Amniotic epithelial cell (primary cell): ENCODE data around the gene MYRF.

Source experiments
- DNase-seq: peaks from one replicate; pipeline ENCODE4 v3.0.0-alpha.2; 2010; ENCODE audit warnings: low read depth

MYRF gene

DNA sequence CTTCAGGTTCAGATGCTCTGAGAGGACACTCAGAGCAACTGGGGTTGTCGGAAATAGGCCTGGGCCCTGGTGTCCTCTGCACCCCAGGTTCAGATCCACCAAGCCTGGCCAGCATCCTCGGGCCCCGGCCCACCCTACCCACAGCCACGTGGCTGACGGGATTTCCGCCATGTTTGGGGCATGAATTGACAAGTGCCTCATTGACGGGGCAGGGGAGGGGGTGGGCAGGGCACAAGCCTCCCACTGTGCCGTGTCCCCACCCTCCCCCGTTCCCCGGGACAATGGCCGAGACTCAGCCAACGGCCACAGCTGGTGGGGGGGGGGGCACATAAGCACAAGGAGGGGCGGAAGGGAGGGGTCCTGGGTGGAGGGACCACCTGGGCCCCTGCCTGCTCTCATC, 8.5 kb downstream of the MYRF start:
- DNase-seq: no peak

DNA sequence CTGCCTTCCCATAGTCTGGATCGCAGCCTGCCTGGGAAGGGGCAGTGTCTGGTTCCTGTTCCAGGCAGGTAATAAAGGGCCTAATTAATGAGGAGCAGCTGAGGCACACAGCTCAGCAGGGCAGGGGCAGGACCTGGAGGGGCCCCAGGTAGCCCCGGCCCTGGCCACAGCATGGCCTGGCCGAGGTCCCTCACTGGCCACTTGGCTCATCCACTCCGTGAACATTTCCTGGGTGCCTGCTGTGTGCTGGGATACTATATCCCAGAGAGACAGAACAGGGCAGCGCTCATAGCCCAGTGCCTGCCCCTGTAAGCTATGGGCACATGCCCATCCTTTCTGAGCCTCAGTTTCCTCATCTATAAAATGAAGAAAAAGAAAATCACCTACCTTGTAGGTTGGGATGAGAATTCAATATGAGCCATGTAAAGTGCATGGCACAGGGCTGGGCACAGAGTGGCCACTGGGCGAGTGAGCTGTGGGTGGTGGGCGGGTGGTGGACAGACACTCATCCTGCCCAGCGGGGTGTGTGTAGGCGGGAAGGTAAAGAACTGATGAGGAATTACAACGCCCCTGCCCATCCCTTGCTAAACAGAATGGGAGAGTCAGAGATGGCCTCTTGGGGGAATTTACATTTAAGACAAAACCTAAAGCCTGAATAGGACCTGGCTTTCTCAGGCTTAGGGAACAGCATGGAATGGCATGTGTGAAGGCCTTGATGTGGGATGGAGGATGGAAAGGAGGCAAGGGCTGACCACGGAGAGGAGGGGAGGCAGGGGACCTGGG, 9.2 kb downstream of the MYRF start:
- DNase-seq: peak; percentile 34

DNA sequence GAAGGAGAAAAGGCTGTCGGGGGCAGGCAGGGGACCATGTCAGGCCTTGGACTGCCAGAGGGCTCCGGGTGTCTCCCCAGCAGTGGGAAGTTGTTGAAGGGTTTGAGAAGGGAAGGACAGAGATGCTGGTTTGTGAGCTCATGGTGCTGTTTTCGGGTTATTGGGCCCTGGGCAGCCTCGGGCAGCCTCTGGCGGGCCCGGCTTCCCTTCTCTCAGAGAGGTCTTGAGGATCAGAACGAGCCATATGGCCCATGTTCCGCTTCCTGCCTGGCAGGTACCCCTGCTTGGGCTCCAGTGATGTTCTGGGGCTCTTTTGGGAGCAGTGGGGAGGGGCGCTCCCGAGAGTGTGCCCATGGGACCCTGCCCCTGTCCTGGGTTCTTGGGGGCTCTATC, 9.8 kb downstream of the MYRF start:
- DNase-seq: no peak

DNA sequence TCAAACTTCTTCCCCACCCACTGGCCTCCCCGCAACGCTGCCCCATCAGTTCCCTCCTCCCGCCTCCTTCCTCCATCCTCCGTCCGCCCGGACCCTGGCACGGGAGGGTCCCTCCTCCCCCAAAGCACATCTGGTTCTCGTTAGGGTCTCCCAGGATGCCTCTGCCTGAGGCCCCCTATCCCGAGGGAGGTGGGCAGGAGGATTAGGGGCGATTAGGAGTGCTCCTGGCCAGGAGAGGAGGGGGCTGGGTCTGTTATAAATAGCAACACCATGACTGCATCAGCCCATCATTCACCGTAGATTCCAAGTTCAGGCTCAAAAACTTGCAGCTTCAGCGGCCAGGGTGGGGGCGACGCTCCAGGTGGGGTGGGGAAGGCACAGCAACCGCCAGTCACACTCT, 10.4 kb downstream of the MYRF start:
- peak; percentile 81 for DNase-seq

DNA sequence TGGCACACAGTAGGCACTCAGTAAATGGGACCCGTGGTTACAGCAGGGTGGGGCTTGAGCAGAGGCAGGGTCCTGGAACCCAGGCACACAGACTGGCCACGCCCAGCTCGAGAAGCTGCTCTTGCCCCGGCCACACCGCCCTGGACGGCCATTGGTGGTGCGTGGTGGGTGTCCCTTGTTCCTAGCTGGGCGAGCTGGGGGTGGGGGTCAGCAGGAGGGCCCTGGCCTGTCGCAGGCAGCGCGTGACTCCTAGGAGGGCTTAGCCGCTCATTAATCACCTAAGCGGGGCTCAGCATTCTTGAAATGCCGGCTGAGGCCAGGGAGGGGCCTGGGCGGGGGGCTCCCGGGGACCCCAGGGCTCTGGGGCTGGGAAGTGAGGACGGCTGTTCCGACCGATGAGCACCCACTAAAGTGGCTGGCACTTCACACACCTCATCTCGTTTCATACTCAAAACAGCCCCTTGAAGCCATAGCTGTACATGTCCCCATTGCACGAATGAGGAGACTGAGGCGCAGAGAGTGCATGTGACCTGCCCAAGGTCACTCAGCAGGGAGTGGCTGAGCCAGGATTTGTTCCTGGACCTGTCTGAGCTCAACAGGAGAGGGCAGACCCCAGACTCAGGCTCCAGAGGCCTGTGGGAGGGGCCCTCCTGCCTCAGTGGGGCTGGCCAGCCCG, 11.6 kb downstream of the MYRF start:
- DNase-seq: peak; percentile 49

DNA sequence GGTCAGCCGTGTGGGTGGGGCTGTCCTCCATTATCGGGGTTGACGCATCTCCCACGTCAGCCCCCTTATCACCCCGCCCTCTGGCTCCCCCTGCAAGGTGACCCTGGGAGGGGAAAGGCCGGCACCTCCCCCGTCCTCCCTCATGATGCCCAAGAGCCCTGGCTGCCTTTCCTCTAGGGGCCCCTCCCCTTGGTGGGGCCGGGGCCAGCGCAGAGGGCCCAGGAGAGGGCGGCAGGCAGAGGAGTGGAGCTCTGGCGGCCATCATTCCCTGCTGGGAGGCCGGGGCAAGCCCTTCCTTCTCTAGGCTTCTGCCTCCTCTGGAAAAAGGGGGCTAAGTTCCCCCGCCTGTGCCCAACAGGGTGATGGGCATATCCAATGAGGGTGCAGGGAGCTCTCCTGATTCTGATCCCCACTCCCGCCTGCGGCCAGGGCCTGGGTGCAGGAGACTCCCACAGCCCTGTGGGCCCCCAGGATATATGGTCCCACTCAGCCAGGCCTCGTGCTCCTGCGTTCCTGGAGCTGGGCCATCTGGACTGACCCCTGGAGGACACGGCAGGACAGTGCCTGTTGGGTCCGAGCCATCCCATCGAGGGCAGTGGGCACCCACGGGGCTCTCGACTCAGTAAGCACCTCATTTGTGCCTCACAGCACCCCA, 12.3 kb downstream of the MYRF start:
- peak; percentile 97 for DNase-seq

DNA sequence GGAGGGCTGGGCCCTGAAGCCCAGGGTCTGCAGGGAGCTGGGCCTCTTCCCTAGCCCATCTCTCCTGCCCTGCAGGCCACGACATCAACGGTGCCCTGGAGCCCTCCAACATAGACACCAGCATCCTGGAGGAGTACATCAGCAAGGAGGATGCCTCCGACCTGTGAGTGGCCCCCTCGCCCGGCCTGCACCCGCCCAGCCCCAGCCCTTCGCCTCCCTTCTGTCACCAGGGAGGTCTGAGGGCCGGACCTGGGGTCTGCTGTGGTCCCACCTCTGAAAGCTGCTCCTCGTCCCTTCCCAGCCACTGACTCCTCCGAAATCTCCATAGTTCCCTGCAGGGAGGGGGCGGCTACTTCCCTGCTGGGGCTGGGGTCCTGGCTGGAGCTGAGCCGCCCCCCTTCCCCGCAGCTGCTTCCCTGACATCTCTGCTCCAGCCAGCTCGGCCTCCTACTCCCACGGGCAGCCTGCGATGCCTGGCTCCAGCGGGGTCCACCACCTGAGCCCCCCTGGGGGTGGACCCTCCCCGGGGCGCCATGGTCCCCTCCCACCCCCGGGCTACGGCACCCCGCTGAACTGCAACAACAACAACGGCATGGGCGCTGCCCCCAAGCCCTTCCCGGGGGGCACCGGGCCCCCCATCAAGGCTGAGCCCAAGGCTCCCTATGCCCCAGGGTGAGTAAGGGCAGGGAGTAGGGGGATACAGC, 13.3 kb downstream of the MYRF start:
- DNase-seq: no peak

DNA sequence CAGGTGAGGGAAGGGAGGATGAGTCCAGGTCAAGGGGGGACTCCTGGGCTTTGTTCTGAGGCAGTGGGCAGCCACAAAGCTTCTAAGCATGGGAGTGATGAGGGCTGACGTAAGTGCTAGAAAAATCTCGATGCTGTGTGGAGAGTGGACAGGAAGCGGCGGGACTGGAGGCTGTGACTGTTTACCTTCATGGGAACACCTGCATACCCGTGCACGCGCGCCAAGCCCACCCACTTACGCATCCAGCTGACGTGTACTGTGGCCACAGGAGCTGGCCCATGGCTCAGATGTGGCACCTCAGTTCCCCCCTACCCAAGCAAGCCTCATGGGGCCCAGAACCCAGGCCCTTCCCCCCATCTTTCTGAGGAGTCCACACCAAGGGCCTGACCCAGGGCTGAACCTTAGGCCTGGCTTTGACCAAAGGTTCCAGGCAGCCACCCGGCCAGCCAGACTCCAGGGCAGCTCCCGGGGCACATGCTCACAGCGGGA, 14.0 kb downstream of the MYRF start:
- peak; percentile 97 for DNase-seq

DNA sequence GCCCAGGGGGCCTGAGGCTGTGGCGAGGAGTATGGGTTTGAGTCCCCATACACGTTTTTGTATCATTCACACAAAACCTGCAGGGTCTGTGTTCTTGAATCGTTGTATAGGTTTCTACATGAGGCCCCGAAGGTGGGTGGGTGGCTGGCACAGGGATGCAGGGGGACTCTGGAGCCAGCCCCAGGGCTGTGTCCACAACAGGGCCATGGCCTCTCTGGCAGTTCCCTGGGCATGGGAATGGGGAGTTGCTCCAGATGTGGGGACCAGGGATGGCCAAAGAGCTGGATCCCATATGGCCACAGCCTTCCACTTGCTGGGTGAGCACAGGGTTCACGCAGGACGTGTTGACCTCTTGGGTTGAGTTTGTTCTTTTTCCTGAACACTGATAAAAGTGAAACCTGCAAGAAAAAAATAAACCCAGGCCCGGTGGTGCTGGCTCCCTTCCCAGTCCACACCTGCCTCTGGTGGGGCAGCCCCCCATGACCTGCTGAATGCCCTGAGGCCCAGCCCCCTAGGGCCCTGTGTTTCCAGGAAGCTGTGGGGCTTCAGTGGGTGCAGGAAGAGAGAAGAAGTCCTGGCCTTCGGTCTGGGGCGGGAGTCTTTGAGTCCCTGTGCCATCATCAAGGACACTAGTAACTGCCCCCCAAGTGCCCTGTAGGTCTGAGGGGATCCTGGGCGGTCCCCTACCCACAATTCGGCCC, 16.1 kb downstream of the MYRF start:
- DNase-seq: no peak

DNA sequence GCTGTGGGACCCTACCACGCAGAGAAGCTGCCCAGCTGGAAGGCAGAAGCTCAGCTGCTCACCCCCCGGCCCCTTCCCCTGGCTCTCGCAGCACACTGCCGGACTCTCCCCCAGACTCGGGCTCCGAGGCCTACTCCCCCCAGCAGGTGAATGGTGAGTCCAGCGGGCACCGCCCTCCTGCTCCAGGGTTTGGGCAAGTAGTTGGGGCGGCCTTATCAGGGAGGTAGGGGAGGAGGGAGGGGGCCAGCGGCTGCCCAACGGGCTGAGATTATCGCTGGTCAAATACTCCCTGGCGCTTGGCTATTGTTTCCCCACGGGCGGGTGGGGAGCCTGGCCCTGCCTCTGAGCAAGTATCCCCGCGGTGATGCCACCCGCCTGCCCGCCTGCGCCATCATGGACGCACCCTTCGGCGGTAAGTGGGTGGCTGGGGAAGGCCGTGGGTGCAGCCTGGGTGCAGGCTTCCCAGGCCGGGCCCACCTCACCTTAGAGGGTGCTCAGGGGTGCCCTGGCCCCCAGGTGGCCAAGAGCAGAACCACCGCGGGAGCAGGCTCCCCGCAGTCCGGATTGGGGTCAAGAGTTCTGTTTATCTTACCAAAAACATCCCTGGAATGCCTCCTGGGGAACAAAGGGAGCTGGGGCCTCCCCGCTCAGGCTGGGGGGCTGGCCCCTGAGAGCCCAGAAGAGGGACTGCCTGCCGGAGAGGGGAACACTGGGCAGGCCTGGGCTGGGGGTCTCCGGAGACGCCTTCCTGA, 16.9 kb downstream of the MYRF start:
- peak; percentile 81 for DNase-seq

DNA sequence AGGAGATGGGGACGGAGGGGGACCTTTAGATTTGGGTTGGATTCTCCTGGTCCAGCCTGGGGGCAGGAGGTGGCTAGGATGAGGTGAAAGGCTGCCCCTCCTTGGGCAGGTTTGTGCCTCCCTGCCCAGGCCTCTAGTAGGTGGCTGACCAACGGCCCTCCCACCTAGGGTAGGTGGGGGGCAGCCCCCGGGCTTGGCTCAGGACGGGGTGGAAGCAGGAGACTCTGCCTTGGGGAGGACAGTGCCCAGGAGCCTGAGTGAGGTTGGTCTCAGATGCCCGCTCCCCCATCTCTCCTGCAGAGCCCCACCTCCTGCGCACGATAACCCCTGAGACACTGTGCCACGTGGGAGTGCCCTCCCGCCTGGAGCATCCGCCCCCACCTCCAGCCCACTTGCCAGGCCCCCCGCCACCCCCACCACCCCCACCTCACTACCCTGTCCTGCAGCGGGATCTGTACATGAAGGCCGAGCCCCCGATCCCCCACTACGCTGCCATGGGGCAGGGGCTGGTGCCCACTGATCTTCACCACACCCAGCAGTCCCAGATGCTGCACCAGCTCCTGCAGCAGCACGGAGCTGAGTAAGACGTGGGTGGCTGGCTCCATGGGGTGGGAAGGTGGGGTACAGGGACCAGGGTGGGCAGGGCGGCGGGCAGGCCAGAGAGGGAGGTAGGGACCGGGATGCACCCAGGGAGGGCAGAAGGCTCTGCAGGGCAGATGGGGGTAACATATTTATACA, 17.7 kb downstream of the MYRF start:
- DNase-seq: no peak

DNA sequence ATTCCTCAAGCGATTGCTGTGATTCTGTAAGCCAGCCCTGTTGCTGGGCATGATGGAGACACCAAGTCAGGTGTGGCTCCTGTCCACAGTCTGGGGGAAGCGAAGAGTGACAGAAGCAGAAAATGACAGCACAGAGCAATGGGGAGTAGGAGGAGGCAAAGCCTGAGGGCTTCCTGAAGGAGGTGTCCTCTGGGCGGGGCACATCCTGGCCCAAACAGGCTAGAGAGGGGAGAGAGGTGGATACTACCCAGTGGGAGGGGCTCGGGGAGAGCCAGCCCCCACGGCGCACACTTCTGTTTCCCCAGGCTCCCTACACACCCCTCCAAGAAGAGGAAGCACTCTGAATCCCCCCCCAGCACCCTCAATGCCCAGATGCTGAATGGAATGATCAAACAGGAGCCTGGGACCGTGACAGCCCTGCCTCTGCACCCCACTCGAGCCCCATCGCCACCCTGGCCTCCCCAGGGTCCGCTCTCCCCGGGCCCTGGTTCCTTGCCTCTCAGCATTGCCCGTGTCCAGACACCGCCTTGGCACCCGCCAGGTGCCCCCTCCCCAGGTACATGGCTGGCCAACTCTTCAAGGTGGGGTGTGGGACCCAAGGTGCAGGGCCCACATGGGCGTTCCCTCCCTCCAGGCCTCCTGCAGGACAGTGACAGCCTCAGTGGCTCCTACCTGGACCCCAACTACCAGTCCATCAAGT, 18.9 kb downstream of the MYRF start:
- DNase-seq: no peak

DNA sequence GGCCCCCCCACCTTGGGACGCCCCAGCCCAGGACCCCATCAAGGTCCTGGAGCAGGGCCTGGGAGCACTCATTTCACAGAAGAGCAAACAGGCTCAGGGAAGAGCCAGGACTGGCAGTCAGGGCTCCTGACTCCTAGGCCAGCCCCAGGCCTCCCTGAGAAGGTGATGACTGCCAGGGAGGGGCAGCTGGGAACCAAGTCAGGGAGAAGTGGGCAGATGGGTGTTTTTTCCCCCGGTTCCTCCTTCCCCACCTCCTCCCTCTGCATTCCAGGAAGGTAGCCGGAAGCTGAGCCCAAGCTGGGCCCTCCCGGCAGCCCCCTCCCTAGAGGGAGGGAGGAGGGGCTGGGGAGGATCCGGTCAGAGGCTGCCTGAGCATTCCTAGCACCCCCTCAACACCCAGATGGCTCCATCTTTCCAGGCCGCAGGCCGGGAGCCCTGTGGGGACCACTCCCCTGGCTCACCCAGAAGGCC, 19.6 kb downstream of the MYRF start:
- DNase-seq: peak; percentile 45

DNA sequence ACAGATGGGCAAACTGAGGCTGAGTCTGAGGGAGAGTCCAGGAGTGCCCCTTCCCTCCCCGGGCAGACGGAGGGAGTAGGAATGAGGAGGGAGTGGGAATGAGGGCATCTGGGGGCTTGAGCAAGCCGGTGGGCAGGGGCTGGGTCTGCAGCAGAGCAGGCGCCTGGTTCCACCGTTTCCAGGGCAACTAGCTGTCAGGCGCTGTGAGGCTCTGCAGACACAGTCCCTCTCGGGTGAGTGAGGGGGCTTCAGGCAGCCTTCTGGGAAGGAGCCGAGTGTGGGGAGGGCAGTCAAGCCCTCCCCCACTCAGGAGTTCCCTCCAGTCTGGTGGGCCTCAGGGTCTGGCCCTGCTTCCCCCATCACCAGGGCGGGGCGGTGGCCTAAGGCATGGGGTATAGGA, 20.9 kb downstream of the MYRF start:
- DNase-seq: peak; percentile 55

DNA sequence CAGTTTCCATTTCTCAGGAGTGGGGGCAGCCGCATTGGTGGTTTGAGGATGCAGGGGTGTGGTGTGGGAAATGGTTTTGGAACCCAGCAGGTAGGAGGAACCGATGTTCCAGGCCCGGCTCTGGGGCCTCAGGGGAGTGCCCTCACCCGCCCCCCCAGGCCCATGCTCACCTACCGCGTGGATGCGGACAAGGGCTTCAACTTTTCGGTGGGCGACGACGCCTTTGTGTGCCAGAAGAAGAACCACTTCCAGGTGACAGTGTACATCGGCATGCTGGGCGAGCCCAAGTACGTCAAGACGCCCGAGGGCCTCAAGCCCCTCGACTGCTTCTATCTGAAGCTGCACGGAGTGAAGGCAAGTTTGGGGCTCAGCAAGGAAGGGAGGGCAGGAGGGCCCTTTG, 21.4 kb downstream of the MYRF start:
- DNase-seq: no peak

DNA sequence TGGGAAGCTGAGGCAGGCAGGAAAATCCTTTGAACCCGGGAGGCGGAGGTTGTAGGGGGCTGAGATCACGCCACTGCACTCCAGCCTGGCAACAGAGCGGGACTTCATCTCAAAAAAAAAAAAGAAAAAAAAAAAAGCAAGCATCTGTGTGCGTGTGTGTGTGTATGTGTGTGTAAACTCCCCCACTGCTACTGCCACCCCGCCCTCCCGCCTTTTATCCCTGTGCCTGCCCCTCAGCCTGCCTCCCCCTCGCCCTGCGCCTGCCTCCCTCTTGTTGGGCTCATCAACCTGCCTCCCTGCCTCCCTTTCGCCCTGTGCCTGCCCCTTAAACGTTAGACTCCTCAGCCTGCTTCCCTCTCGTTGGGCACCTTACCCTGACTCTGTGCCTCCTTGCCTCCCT, 22.0 kb downstream of the MYRF start:
- DNase-seq: no peak

DNA sequence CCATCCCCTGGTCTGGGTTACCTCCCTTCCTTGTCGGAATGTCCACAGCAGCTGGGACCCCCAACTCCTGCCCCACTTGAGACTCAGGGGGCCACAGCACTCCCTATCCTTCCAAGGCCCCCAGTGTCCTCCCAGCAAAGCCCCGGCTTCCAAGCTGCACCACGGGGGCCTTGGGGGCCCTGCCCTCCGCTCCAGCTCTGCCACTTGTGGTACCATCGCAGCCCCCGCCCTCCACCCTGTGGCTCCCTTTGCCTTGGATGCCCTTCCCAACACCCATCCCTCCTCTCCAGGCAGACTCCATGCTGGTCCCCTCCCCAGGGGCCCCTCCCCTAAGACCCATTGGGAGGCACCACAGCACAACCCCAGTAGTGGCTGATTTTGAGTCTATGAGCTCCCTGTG, 22.7 kb downstream of the MYRF start:
- DNase-seq: no peak

DNA sequence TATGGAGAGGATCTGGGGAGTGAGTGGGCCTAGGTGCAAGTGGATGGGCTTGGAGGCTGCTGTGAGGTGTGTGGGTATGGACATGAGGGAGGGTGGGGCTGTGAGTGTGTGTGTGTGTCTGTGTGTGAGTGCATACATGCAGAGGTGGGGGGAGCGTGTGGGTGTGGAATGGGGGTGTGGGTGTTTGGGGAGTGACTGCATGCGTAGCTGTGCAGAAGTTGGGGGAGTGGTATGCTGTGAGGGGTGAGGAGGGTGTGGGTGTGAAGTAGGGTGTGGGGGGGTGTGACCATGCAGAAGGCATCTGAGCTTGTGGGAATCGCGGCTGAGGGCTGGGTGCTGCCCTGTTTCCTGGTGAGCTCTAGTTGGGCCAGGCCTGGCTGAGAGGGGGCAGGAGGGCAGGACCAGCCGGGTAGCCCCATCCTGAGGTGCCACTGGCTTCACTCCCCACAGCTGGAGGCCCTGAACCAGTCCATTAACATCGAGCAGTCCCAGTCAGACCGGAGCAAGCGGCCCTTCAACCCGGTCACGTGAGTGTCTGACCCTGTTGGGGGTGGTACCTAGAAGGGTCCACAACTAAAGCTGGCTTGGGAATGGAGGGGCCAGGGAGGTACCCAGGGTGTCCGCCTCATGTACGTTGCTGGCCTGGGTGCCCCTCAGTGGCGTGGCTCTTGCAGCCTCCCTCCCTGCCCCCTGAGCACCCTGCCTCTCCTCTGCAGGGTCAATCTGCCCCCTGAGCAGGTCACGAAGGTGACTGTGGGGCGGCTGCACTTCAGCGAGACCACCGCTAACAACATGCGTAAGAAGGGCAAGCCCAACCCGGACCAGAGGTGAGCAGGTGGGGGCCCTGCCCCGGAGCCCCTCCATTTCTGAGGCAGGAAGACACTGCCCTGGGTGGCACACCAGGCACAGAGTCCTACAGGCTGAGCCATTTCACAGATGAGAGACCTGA, 23.4 kb downstream of the MYRF start:
- peak; percentile 60 for DNase-seq
